GM18508 (cell line): ENCODE measurements around the gene NUDT3.
"Not testable (repeated sequence)": the region's sequence is repeated elsewhere in the genome, so short reads cannot be mapped to it uniquely, and the experiment has no call there.

Source experiments
- ATAC-seq: cut with Tn5 transposase; IDR thresholded peaks from one replicate; pipeline ENCODE4 v1.9.1; 2021; ENCODE audit warnings: moderate number of reproducible peaks; ENCODE audit not compliant: insufficient read depth, unreplicated experiment

NUDT3 gene

GRCh38 chr6:34324738-34325444 is 67.6 kb downstream of the NUDT3 start:
- no peak for ATAC-seq

- ATAC-seq = not testable (repeated sequence)
These were observed 68.2 kb downstream of the NUDT3 start for GRCh38 chr6:34324221-34324620.

GRCh38 chr6:34323300-34323699 is 69.2 kb downstream of the NUDT3 start:
- ATAC-seq = no peak

- no peak for ATAC-seq
These were observed 69.7 kb downstream of the NUDT3 start for GRCh38 chr6:34322732-34323131.

GRCh38 chr6:34321821-34322220 is 70.6 kb downstream of the NUDT3 start:
- ATAC-seq = no peak

GRCh38 chr6:34319471-34319885 is 73.0 kb downstream of the NUDT3 start:
- ATAC-seq = no peak

GRCh38 chr6:34318499-34319470 is 73.7 kb downstream of the NUDT3 start:
- ATAC-seq = no peak

- ATAC-seq = no peak
These were observed 74.5 kb downstream of the NUDT3 start for GRCh38 chr6:34317882-34318498.

- no peak for ATAC-seq
These were observed 75.3 kb downstream of the NUDT3 start for GRCh38 chr6:34317172-34317477.

GRCh38 chr6:34316431-34317171 is 75.9 kb downstream of the NUDT3 start:
- ATAC-seq = no peak

- ATAC-seq = no peak
These were observed 76.7 kb downstream of the NUDT3 start for GRCh38 chr6:34315780-34316179.

GRCh38 chr6:34315256-34315655 is 77.2 kb downstream of the NUDT3 start:
- ATAC-seq = no peak

- no peak for ATAC-seq
These were observed 80.2 kb downstream of the NUDT3 start for GRCh38 chr6:34312259-34312658.

- no peak for ATAC-seq
These were observed 81.7 kb downstream of the NUDT3 start for GRCh38 chr6:34310817-34311216.

GRCh38 chr6:34308483-34308882 is 84.0 kb downstream of the NUDT3 start:
- no peak for ATAC-seq

GRCh38 chr6:34305982-34306708 is 86.3 kb downstream of the NUDT3 start:
- no peak for ATAC-seq

GRCh38 chr6:34305497-34305896 is 87.0 kb downstream of the NUDT3 start:
- no peak for ATAC-seq

GRCh38 chr6:34304164-34304563 is 88.3 kb downstream of the NUDT3 start:
- ATAC-seq = no peak

GRCh38 chr6:34302929-34303328 is 89.5 kb downstream of the NUDT3 start:
- ATAC-seq = no peak

- no peak for ATAC-seq
These were observed 91.1 kb downstream of the NUDT3 start for GRCh38 chr6:34301408-34301807.
